Fibroblast of lung (primary cell): Measurements from ENCODE around the gene RHPN2.

Experiments used
- EZH2 ChIP-seq: IDR thresholded peaks from 2 replicates; pipeline ENCODE4 v1.5.1; 2012; ENCODE audit warnings: low read length, control low read depth, mild to moderate bottlenecking; ENCODE audit errors: missing control alignments
- TF ChIP-seq, protein P1 (sequence below), 2 donors: IDR thresholded peaks in 1 of 2; conservative IDR thresholded peaks in 1 of 2; 1 replicate in 1 of 2; 2 replicates in 1 of 2; pipeline ENCODE4 v1.5.1; 2011 to 2012; ENCODE audit warnings: low read length in 2 of 2, control low read depth in 1 of 2, inconsistent platforms in 1 of 2, low read depth in 1 of 2, mild to moderate bottlenecking in 1 of 2

GRCh38 chr19:33032218-33032781 is 32.4 kb downstream of the RHPN2 start:
- no peak for TF ChIP-seq EZH2
- TF ChIP-seq, protein P1, sequence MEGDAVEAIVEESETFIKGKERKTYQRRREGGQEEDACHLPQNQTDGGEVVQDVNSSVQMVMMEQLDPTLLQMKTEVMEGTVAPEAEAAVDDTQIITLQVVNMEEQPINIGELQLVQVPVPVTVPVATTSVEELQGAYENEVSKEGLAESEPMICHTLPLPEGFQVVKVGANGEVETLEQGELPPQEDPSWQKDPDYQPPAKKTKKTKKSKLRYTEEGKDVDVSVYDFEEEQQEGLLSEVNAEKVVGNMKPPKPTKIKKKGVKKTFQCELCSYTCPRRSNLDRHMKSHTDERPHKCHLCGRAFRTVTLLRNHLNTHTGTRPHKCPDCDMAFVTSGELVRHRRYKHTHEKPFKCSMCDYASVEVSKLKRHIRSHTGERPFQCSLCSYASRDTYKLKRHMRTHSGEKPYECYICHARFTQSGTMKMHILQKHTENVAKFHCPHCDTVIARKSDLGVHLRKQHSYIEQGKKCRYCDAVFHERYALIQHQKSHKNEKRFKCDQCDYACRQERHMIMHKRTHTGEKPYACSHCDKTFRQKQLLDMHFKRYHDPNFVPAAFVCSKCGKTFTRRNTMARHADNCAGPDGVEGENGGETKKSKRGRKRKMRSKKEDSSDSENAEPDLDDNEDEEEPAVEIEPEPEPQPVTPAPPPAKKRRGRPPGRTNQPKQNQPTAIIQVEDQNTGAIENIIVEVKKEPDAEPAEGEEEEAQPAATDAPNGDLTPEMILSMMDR (conservative IDR thresholded peaks at IDR 0.05 in 1 of 2, IDR thresholded peaks at IDR 0.05 in 1 of 2; ENCODE audit: low read depth in 1 of 2, low read length in 2 of 2), result no peak
